RPMI8226 (cell line): ENCODE results near the gene ZMIZ1.

Source experiments
- DNase-seq: peaks from one replicate; pipeline ENCODE4 v3.0.0-alpha.2; 2015

The ZMIZ1 gene

GRCh38 chr10:79068562-79069324, at the start of gene ZMIZ1:
ZMIZ1 (plus strand) TSS chr10:79068966; CDS start chr10:79201633, 132,667 bp downstream.
- DNase-seq = peak; percentile 84

- DNase-seq = no peak
Measured at GRCh38 chr10:79019441-79020014, 49.2 kb upstream of the ZMIZ1 start.

- no peak for DNase-seq
Measured at GRCh38 chr10:79020015-79020491, 48.7 kb upstream of the ZMIZ1 start.

- no peak for DNase-seq
Measured at GRCh38 chr10:79020605-79021004, 48.2 kb upstream of the ZMIZ1 start.

GRCh38 chr10:79021331-79021907, 47.3 kb upstream of the ZMIZ1 start:
- DNase-seq = no peak

GRCh38 chr10:79021948-79022499, 46.7 kb upstream of the ZMIZ1 start:
- no peak for DNase-seq

GRCh38 chr10:79022565-79023230, 46.1 kb upstream of the ZMIZ1 start:
- no peak for DNase-seq

GRCh38 chr10:79023240-79024162, 45.3 kb upstream of the ZMIZ1 start:
- peak; percentile 60 for DNase-seq

GRCh38 chr10:79024296-79024695, 44.5 kb upstream of the ZMIZ1 start:
- DNase-seq = no peak

GRCh38 chr10:79024720-79025198, 44.0 kb upstream of the ZMIZ1 start:
- no peak for DNase-seq

- no peak for DNase-seq
Measured at GRCh38 chr10:79025199-79025832, 43.5 kb upstream of the ZMIZ1 start.

- no peak for DNase-seq
Measured at GRCh38 chr10:79026341-79026761, 42.4 kb upstream of the ZMIZ1 start.

- no peak for DNase-seq
Measured at GRCh38 chr10:79026806-79027146, 42.0 kb upstream of the ZMIZ1 start.

GRCh38 chr10:79027147-79028055, 41.4 kb upstream of the ZMIZ1 start:
- DNase-seq = no peak

- DNase-seq = no peak
Measured at GRCh38 chr10:79028056-79028430, 40.7 kb upstream of the ZMIZ1 start.

GRCh38 chr10:79028451-79029010, 40.2 kb upstream of the ZMIZ1 start:
- no peak for DNase-seq

- DNase-seq = no peak
Measured at GRCh38 chr10:79029478-79030390, 39.0 kb upstream of the ZMIZ1 start.

- no peak for DNase-seq
Measured at GRCh38 chr10:79030705-79031104, 38.1 kb upstream of the ZMIZ1 start.

- DNase-seq = no peak
Measured at GRCh38 chr10:79031723-79032122, 37.0 kb upstream of the ZMIZ1 start.
